ENCODE measurements around the gene PIP4P1. TPM values are rescaled to one million over a fixed set of nuclear protein-coding genes. Genes with fewer than 3 reads are reported as not detected.
"Not testable (repeated sequence)": the region's sequence is repeated elsewhere in the genome, so short reads cannot be mapped to it uniquely, and the experiment has no call there.

Gene PIP4P1
- total RNA-seq, 8 experiments from 2014 or later = 20.7 to 41.0 (median 24.6) TPM

GRCh38 chr14:20469242-20469889 lies 8.1 kb upstream of the PIP4P1 start, which contains the start of gene PNP:
Gene PNP, plus strand, starts transcription at chr14:20469406. Its CDS starts 119 bp downstream, at chr14:20469525.
- in situ Hi-C loops (cut with MboI; ENCODE audit: low pct_unique_long_range_greater_than_20kb in 2 of 9, low sequenced_read_pairs in 9 of 9, unreplicated experiment in 9 of 9) = loop anchor here in 2 of 9 experiments (25.0 kb wide), 1 partner anchor 132 kb away; the partner anchor contains the start of genes CCNB1IP1 (in 2 of the 2) and PARP2 (in 2 of the 2)
- WGBS, 10 experiments = 0 to 5% (median 1%) methylated on average over 4 to 24 of the region's 40 CpGs; no CpG with 5 or more reads in 5 of the 10 experiments

GRCh38 chr14:20468764-20469241 lies 7.6 kb upstream of the PIP4P1 start:
- ATAC-seq (replicated peaks in 6 of 8) = peak in 2 of 8 experiments; percentile 15 to 31
- H3K4me3 ChIP-seq = peak overlapping the region; percentile 52 to 81 (median 75)
- in situ Hi-C loops (cut with MboI; ENCODE audit: low pct_unique_long_range_greater_than_20kb in 2 of 9, low sequenced_read_pairs in 9 of 9, unreplicated experiment in 9 of 9) = loop anchor here in 2 of 9 experiments (25.0 kb wide), 1 partner anchor 132 kb away; the partner anchor contains the start of genes CCNB1IP1 (in 2 of the 2) and PARP2 (in 2 of the 2)
- no peak overlapping the region for H3K27ac ChIP-seq
- 23 to 100% (median 40%) methylated on average over 1 to 8 of the region's 16 CpGs; no CpG with 5 or more reads in 1 of the 10 experiments for WGBS, 10 experiments
- H3K4me1 ChIP-seq (replicated peaks in 1 of 2) = peaks cover 8% of the 10 kb centered on the region in 2 donors

More at GRCh38 chr14:20469242-20469889, 8.1 kb upstream of the PIP4P1 start, which contains the start of gene PNP:
- ATAC-seq (replicated peaks in 6 of 8) = peak; percentile 90 to 98 (median 97)
- peak within 1 kb of the TSS; percentile 20 to 53 for H3K27ac ChIP-seq
- H3K4me1 ChIP-seq (replicated peaks in 1 of 2) = peaks cover 8% of the 10 kb centered on the region in 2 donors
- H3K4me3 ChIP-seq = peak within 1 kb of the TSS; percentile 52 to 81 (median 75)

- peak overlapping the region; percentile 56 to 88 (median 70) for H3K4me3 ChIP-seq
- WGBS, 10 experiments = 0 to 50% (median 14%) methylated on average over 1 to 7 of the region's 32 CpGs; no CpG with 5 or more reads in 4 of the 10 experiments
- in situ Hi-C loops (cut with MboI; ENCODE audit: low pct_unique_long_range_greater_than_20kb in 2 of 9, low sequenced_read_pairs in 9 of 9, unreplicated experiment in 9 of 9) = loop anchor here in 2 of 9 experiments (25.0 kb wide), 1 partner anchor 123 kb away; the partner anchor contains the start of genes CCNB1IP1 (in 2 of the 2) and PARP2 (in 2 of the 2)
- peak overlapping the region; percentile 82 to 93 for H3K27ac ChIP-seq
- H3K4me1 ChIP-seq (replicated peaks in 1 of 2) = peaks cover 13 to 17% of the 10 kb centered on the region in 2 donors
- peak in 6 of 8 experiments; percentile 0 to 13 (median 6) for ATAC-seq (replicated peaks in 6 of 8)
These were observed 593 bp downstream of the PIP4P1 start for GRCh38 chr14:20460458-20461224.

- Histone ChIP-seq H3K27ac (no peak overlapping the region), H3K4me1 (replicated peaks in 1 of 2) (peaks cover 19 to 23% of the 10 kb centered on the region in 2 donors), H3K4me3 (no peak overlapping the region)
- no peak for ATAC-seq (replicated peaks in 6 of 8)
- in situ Hi-C loops (cut with MboI; ENCODE audit: low pct_unique_long_range_greater_than_20kb in 2 of 9, low sequenced_read_pairs in 9 of 9, unreplicated experiment in 9 of 9) = loop anchor here in 2 of 9 experiments (25.0 kb wide), 1 partner anchor 121 kb away; the partner anchor contains the start of genes CCNB1IP1 (in 2 of the 2) and PARP2 (in 2 of the 2)
- WGBS, 10 experiments = 80 to 100% (median 89%) methylated on average over 3 to 6 of the region's 8 CpGs; no CpG with 5 or more reads in 3 of the 10 experiments
These were observed 3.0 kb downstream of the PIP4P1 start for GRCh38 chr14:20458031-20458789.

GRCh38 chr14:20456971-20457370 lies 4.3 kb downstream of the PIP4P1 start:
- H3K4me3 ChIP-seq = peak overlapping the region in 1 of 5 donors; percentile 97
- no peak overlapping the region for H3K27ac ChIP-seq
- peaks cover 19% of the 10 kb centered on the region in 2 donors for H3K4me1 ChIP-seq (replicated peaks in 1 of 2)
- ATAC-seq (replicated peaks in 6 of 8) = no peak
- in situ Hi-C loops (cut with MboI; ENCODE audit: low pct_unique_long_range_greater_than_20kb in 2 of 9, low sequenced_read_pairs in 9 of 9, unreplicated experiment in 9 of 9) = loop anchor here in 2 of 9 experiments (25.0 kb wide), 1 partner anchor 120 kb away; the partner anchor contains the start of genes CCNB1IP1 (in 2 of the 2) and PARP2 (in 2 of the 2)
- 50 to 97% (median 89%) methylated on average over 2 to 9 of the region's 13 CpGs; no CpG with 5 or more reads in 3 of the 10 experiments for WGBS, 10 experiments

- H3K4me1 ChIP-seq (replicated peaks in 1 of 2) = peaks cover 19% of the 10 kb centered on the region in 2 donors
- ATAC-seq (replicated peaks in 6 of 8) = peak; percentile 46 to 73 (median 58)
- H3K4me3 ChIP-seq = peak overlapping the region; percentile 57 to 97 (median 67)
- in situ Hi-C loops (cut with MboI; ENCODE audit: low pct_unique_long_range_greater_than_20kb in 2 of 9, low sequenced_read_pairs in 9 of 9, unreplicated experiment in 9 of 9) = loop anchor here in 2 of 9 experiments (25.0 kb wide), 1 partner anchor 118 kb away; the partner anchor contains the start of genes CCNB1IP1 (in 2 of the 2) and PARP2 (in 2 of the 2)
- WGBS, 10 experiments = 0 to 7% (median 2%) methylated on average over 2 to 33 of the region's 39 CpGs; no CpG with 5 or more reads in 1 of the 10 experiments
- H3K27ac ChIP-seq = peak overlapping the region; percentile 98 to 99
These were observed 5.6 kb downstream of the PIP4P1 start for GRCh38 chr14:20455355-20456300.

GRCh38 chr14:20454516-20455354 lies 6.5 kb downstream of the PIP4P1 start, which contains the start of the genes APEX1 and OSGEP:
Gene APEX1, plus strand, starts transcription at chr14:20455226. Its CDS starts 420 bp downstream, at chr14:20455646.
Gene OSGEP, minus strand, starts transcription at chr14:20454812. Its CDS starts 129 bp downstream, at chr14:20454683.
- peaks cover 10 to 12% of the 10 kb centered on the region in 2 donors for H3K4me1 ChIP-seq (replicated peaks in 1 of 2)
- ATAC-seq (replicated peaks in 6 of 8) = peak; percentile 80 to 90 (median 88)
- peak within 1 kb of the TSS; percentile 98 to 99 for H3K27ac ChIP-seq
- WGBS, 10 experiments = 0 to 1% (median 0%) methylated on average over 3 to 24 of the region's 56 CpGs; no CpG with 5 or more reads in 3 of the 10 experiments
- peak within 1 kb of the TSS; percentile 57 to 97 (median 67) for H3K4me3 ChIP-seq
- in situ Hi-C loops (cut with MboI; ENCODE audit: low pct_unique_long_range_greater_than_20kb in 2 of 9, low sequenced_read_pairs in 9 of 9, unreplicated experiment in 9 of 9) = loop anchor here in 2 of 9 experiments (25.0 kb wide), 1 partner anchor 117 kb away; the partner anchor contains the start of genes CCNB1IP1 (in 2 of the 2) and PARP2 (in 2 of the 2)

- not testable (repeated sequence) for H3K27ac ChIP-seq; H3K4me3 ChIP-seq; ATAC-seq (replicated peaks in 6 of 8)
- 50 to 100% (median 83%) methylated on average over 1 to 8 of the region's 8 CpGs; no CpG with 5 or more reads in 4 of the 10 experiments for WGBS, 10 experiments
- in situ Hi-C loops (cut with MboI; ENCODE audit: low pct_unique_long_range_greater_than_20kb in 2 of 9, low sequenced_read_pairs in 9 of 9, unreplicated experiment in 9 of 9) = loop anchor here in 2 of 9 experiments (25.0 kb wide), 1 partner anchor 116 kb away; the partner anchor contains the start of genes CCNB1IP1 (in 2 of the 2) and PARP2 (in 2 of the 2)
- peaks cover 10 to 12% of the 10 kb centered on the region in 2 donors for H3K4me1 ChIP-seq (replicated peaks in 1 of 2)
These were observed 8.4 kb downstream of the PIP4P1 start for GRCh38 chr14:20452831-20453230.

GRCh38 chr14:20446889-20447288 lies 14.3 kb downstream of the PIP4P1 start:
- no peaks in the 10 kb centered on the region for H3K4me1 ChIP-seq (replicated peaks in 1 of 2)
- no peak overlapping the region for H3K4me3 ChIP-seq
- WGBS, 10 experiments = 82 to 100% (median 93%) methylated on average over 2 to 5 of the region's 5 CpGs; no CpG with 5 or more reads in 3 of the 10 experiments
- H3K27ac ChIP-seq = no peak overlapping the region
- in situ Hi-C loops (cut with MboI; ENCODE audit: low pct_unique_long_range_greater_than_20kb in 2 of 9, low sequenced_read_pairs in 9 of 9, unreplicated experiment in 9 of 9) = no loop called here
- ATAC-seq (replicated peaks in 6 of 8) = no peak

GRCh38 chr14:20443650-20444049 lies 17.6 kb downstream of the PIP4P1 start:
- peak in 2 of 8 experiments; percentile 41 to 42 for ATAC-seq (replicated peaks in 6 of 8)
- H3K4me1 ChIP-seq (replicated peaks in 1 of 2); in situ Hi-C loops (cut with MboI; ENCODE audit: low pct_unique_long_range_greater_than_20kb in 2 of 9, low sequenced_read_pairs in 9 of 9, unreplicated experiment in 9 of 9); H3K27ac ChIP-seq; H3K4me3 ChIP-seq: not testable (repeated sequence)
- WGBS, 10 experiments = 71 to 100% (median 100%) methylated on average over 1 of the region's 4 CpGs; no CpG with 5 or more reads in 4 of the 10 experiments
